Natural killer cell treated with Interleukin-12 subunit alpha and Interleukin-12 subunit beta and Interleukin-15 and Interleukin-18, amount 100 ng/mL, for 72 hours (primary cell): ENCODE results near the gene PLEKHM3. TPM values are rescaled to one million over a fixed set of nuclear protein-coding genes. Genes with fewer than 3 reads are reported as not detected.
"Not testable (repeated sequence)": the region's sequence is repeated elsewhere in the genome, so short reads cannot be mapped to it uniquely, and the experiment has no call there.

ENCODE experiments used
- ATAC-seq, 2 donors: fragments of 150-1000 bp; cut with Tn5 transposase in 1 of 2; sonication (Bioruptor Pico), chemical (Tn5 transposase) in 1 of 2; 2 replicates each; pipeline ENCODE4 v1.10.0; 2021
- DNase-seq: peaks from one replicate; pipeline ENCODE4 v3.0.0; 2022; ENCODE audit warnings: low spot score
- H3K27ac Mint-ChIP-seq, 2 donors: 1 replicate in 1 of 2; 2 replicates in 1 of 2; pipeline ENCODE4 v1.8.0; 2022; ENCODE audit warnings: mixed read lengths in 2 of 2, mild to moderate bottlenecking in 1 of 2, moderate library complexity in 1 of 2
- H3K27me3 Mint-ChIP-seq, 2 donors: 1 replicate in 1 of 2; 2 replicates in 1 of 2; pipeline ENCODE4 v1.8.0; 2022; ENCODE audit warnings: mixed read lengths in 2 of 2
- H3K36me3 Mint-ChIP-seq: one replicate; pipeline ENCODE4 v1.8.0; 2022; ENCODE audit warnings: mixed read lengths
- H3K4me1 Mint-ChIP-seq, 2 donors: 1 replicate in 1 of 2; 2 replicates in 1 of 2; pipeline ENCODE4 v1.8.0; 2022; ENCODE audit warnings: low read depth in 2 of 2, mixed read lengths in 2 of 2, mild to moderate bottlenecking in 1 of 2
- H3K4me3 Mint-ChIP-seq: one replicate; pipeline ENCODE4 v1.8.0; 2022; ENCODE audit warnings: mixed read lengths
- H3K9me3 Mint-ChIP-seq: 2 replicates; pipeline ENCODE4 v1.8.0; 2022; ENCODE audit warnings: mixed read lengths
- total RNA-seq, 2 donors: library from RNA; stranded (reverse); gene quantifications; one replicate each; pipeline ENCODE4 v1.2.3, GENCODE V29; 2022

Gene PLEKHM3
- total RNA-seq, 2 donors from 2014 or later, result 8.1 to 10.3 TPM

- no peaks in the 10 kb centered on the region for H3K36me3 Mint-ChIP-seq
- H3K4me1 Mint-ChIP-seq, result peaks cover 20 to 22% of the 10 kb centered on the region in 2 donors
- DNase-seq (no peak), ATAC-seq (no peak)
- H3K27ac Mint-ChIP-seq, result no peak overlapping the region
- no peaks in the 10 kb centered on the region for H3K9me3 Mint-ChIP-seq
- H3K27me3 Mint-ChIP-seq, result no peaks in the 10 kb centered on the region
- H3K4me3 Mint-ChIP-seq, result no peak overlapping the region
Observed at GRCh38 chr2:208020253-208020652, 5.1 kb downstream of the PLEKHM3 start.

GRCh38 chr2:208018124-208018712, 7.1 kb downstream of the PLEKHM3 start:
- H3K27me3 Mint-ChIP-seq, H3K36me3 Mint-ChIP-seq, H3K9me3 Mint-ChIP-seq, ATAC-seq, DNase-seq: not testable (repeated sequence)
- Mint-ChIP-seq H3K4me1 (peaks cover 15 to 20% of the 10 kb centered on the region in 2 donors), H3K27ac (peak overlapping the region in 1 of 2 donors; percentile 6), H3K4me3 (peak overlapping the region; percentile 0)

GRCh38 chr2:208017721-208018120, 7.6 kb downstream of the PLEKHM3 start:
- peak overlapping the region; percentile 0 for H3K4me3 Mint-ChIP-seq
- H3K27ac Mint-ChIP-seq, result peak overlapping the region in 1 of 2 donors; percentile 6
- H3K36me3 Mint-ChIP-seq, result no peaks in the 10 kb centered on the region
- H3K4me1 Mint-ChIP-seq, result peaks cover 15 to 24% of the 10 kb centered on the region in 2 donors
- H3K9me3 Mint-ChIP-seq, result no peaks in the 10 kb centered on the region
- H3K27me3 Mint-ChIP-seq, result no peaks in the 10 kb centered on the region
- ATAC-seq (no peak), DNase-seq (no peak)

GRCh38 chr2:208015475-208015874, 9.9 kb downstream of the PLEKHM3 start:
- no peaks in the 10 kb centered on the region for H3K36me3 Mint-ChIP-seq
- no peak for ATAC-seq
- H3K4me1 Mint-ChIP-seq, result peaks cover 15 to 24% of the 10 kb centered on the region in 2 donors

DNA sequence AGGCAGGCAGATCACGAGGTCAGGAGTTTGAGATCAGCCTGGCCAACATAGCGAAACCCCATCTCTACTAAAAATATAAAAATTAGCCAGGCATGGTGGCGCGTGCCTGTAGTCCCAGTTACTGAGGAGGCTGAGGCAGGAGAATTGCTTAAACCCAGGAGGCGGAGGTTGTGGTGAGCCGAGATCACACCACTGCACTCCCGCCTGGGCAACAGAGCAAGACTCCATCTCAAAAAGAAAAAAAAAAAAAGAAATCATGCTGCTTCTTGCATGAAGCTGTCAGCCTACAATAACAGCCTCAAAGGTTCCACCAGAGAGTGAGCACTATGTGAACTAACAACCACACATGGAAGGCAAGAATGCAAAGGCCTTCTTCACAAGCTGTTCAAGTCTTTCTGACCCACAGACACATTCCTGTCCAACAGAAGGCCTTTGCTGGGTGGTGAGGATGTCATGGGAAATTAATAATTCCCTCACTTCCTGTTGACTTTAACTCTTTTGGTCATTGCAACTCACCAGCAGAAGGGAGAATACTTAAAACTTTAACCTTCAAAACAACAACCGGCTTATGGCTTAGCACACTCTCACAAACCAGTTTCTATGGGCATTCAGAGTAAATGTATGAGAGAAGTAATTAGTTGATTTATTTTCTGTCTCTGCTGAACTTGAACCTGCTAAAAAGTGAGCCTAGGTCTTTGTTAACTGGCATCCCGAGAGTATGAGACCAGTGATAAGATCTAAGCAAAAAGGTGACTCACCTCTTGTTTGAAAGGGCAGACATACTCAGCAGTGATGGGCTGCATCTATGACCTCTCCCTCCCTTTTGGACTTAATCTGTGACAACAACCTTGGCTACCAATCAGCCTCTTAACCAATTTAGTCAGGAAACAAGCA, 11.8 kb downstream of the PLEKHM3 start:
- Mint-ChIP-seq H3K27ac (no peak overlapping the region), H3K27me3 (no peaks in the 10 kb centered on the region), H3K9me3 (no peaks in the 10 kb centered on the region), H3K36me3 (no peaks in the 10 kb centered on the region), H3K4me1 (peaks cover 21 to 26% of the 10 kb centered on the region in 2 donors), H3K4me3 (no peak overlapping the region)
- ATAC-seq, result no peak
- no peak for DNase-seq

More at GRCh38 chr2:208015475-208015874, 9.9 kb downstream of the PLEKHM3 start:
- no peak overlapping the region for H3K4me3 Mint-ChIP-seq
- no peak for DNase-seq
- no peaks in the 10 kb centered on the region for H3K27me3 Mint-ChIP-seq
- H3K9me3 Mint-ChIP-seq, result no peaks in the 10 kb centered on the region
- peak overlapping the region in 1 of 2 donors; percentile 38 for H3K27ac Mint-ChIP-seq

DNA sequence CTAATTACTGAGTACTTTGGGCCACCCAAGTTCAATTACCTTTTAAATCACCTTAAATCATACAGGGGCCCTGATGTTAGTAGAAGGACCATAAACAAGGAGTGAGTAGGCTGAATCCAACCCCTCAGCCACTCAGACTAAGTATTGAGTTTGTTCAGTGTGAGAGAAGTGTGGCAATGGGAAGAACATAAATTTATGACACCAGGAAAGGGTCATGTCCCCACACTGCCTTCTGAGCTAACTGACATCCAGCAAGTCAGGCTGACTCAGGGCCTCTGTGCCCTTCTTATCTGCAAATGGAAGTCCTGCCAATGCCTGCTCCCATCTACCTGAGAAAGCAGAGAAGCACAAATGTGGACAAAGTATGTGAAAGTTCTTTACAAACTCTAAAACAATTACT, 12.9 kb downstream of the PLEKHM3 start:
- Mint-ChIP-seq H3K4me3 (no peak overlapping the region), H3K36me3 (no peaks in the 10 kb centered on the region), H3K4me1 (peaks cover 10 to 18% of the 10 kb centered on the region in 2 donors), H3K9me3 (no peaks in the 10 kb centered on the region), H3K27ac (no peak overlapping the region), H3K27me3 (no peaks in the 10 kb centered on the region)
- ATAC-seq (no peak), DNase-seq (no peak)

DNA sequence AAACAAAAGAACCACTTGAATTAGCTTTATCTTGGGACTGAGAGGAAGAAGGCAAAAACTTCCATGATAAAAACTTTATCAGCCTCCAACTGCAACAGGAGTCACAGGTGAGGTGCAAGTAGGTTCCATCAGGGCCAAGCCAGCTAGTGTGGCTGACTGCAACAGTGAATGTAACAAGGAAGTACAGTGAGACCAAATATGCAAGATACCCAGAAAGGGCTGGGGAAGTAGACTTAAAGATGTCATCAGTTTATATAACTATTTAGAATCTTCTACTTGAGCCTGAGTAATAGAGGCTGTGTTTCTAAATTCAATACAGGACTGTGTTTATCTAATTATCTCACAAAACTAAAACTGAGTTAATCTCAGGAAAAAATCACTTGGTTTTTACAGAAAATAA, 14.8 kb downstream of the PLEKHM3 start:
- ATAC-seq (no peak), DNase-seq (no peak)
- Mint-ChIP-seq H3K4me3 (no peak overlapping the region), H3K27me3 (no peaks in the 10 kb centered on the region), H3K9me3 (no peaks in the 10 kb centered on the region), H3K36me3 (no peaks in the 10 kb centered on the region), H3K4me1 (peaks cover 13 to 25% of the 10 kb centered on the region in 2 donors), H3K27ac (no peak overlapping the region)

- H3K27ac Mint-ChIP-seq, result no peak overlapping the region
- no peak for DNase-seq
- peak in 1 of 2 donors; percentile 58 for ATAC-seq
- H3K27me3 Mint-ChIP-seq, result no peaks in the 10 kb centered on the region
- H3K9me3 Mint-ChIP-seq, result no peaks in the 10 kb centered on the region
- no peaks in the 10 kb centered on the region for H3K36me3 Mint-ChIP-seq
- H3K4me3 Mint-ChIP-seq, result no peak overlapping the region
- peaks cover 13 to 18% of the 10 kb centered on the region in 2 donors for H3K4me1 Mint-ChIP-seq
Observed at GRCh38 chr2:208006833-208007232, 18.5 kb downstream of the PLEKHM3 start.

- no peaks in the 10 kb centered on the region for H3K36me3 Mint-ChIP-seq
- H3K4me3 Mint-ChIP-seq, result no peak overlapping the region
- H3K27ac Mint-ChIP-seq, result no peak overlapping the region
- H3K27me3 Mint-ChIP-seq, result no peaks in the 10 kb centered on the region
- H3K4me1 Mint-ChIP-seq, result peaks cover 13 to 18% of the 10 kb centered on the region in 2 donors
- ATAC-seq, result no peak
- no peaks in the 10 kb centered on the region for H3K9me3 Mint-ChIP-seq
- DNase-seq, result no peak
Observed at GRCh38 chr2:208006337-208006736, 19.0 kb downstream of the PLEKHM3 start.

DNA sequence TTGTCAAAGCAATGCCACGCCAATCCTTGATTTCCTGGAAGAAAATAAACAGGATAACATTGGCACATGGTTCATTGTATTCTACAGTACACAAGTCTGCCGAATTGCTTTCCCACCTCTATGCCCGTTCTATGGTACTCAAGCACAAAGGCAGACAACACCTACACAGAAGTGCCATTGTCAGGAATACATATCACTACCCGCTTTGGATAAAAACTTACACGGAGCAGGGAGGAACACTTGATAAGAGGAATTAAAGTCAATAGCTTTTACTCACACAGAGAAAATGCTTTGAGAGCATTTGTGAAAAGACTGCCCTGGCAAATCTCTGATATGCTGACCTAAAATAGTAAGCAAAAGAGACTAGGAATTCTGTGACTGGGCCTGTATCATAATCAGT, 23.4 kb downstream of the PLEKHM3 start:
- Mint-ChIP-seq H3K36me3 (peaks cover 14% of the 10 kb centered on the region), H3K4me1 (peaks cover 4 to 10% of the 10 kb centered on the region in 2 donors), H3K27me3 (no peaks in the 10 kb centered on the region), H3K27ac (no peak overlapping the region), H3K4me3 (no peak overlapping the region), H3K9me3 (no peaks in the 10 kb centered on the region)
- ATAC-seq (no peak), DNase-seq (no peak)

DNA sequence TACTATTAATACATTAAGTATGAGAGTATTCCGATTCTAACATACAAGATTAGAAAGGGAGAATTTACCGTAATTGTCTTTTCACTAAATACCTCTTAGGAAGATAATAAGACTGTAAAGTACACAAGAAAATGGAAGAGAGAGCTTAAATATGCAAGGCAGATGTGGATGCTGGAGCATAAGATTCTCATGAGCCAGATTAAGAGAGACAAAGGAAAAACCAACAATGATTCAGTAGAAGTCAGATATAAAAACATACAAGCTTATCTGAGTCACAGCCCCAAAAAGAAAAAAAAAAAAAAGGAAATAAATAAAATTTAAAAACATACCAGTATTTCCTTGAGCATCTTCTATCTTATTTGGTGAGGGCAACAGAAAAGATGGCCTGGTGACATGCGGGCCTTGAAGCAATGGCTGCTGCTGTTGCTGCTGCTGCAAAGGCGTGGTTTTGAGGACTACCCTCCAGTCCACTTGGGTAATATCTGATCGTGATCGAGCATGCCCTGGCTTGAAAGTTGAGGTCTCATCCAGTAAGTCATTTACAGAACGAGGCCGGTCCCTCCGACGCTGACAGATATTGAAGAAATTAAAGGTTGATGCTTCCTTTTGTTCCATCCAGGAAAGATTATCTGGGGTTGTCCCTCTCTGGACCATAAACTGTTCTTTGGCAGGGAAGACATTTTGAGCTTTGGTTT, 24.5 kb downstream of the PLEKHM3 start:
- Mint-ChIP-seq H3K4me1 (peaks cover 9 to 11% of the 10 kb centered on the region in 2 donors), H3K27me3 (no peaks in the 10 kb centered on the region), H3K27ac (no peak overlapping the region), H3K4me3 (no peak overlapping the region), H3K36me3 (peaks cover 14% of the 10 kb centered on the region), H3K9me3 (no peaks in the 10 kb centered on the region)
- no peak for DNase-seq
- no peak for ATAC-seq

GRCh38 chr2:207996848-207997247, 28.5 kb downstream of the PLEKHM3 start:
- Mint-ChIP-seq H3K27ac (no peak overlapping the region), H3K4me1 (peaks cover 9 to 10% of the 10 kb centered on the region in 2 donors), H3K9me3 (no peaks in the 10 kb centered on the region), H3K27me3 (no peaks in the 10 kb centered on the region), H3K36me3 (peaks cover 14% of the 10 kb centered on the region), H3K4me3 (no peak overlapping the region)
- no peak for ATAC-seq
- DNase-seq, result no peak

DNA sequence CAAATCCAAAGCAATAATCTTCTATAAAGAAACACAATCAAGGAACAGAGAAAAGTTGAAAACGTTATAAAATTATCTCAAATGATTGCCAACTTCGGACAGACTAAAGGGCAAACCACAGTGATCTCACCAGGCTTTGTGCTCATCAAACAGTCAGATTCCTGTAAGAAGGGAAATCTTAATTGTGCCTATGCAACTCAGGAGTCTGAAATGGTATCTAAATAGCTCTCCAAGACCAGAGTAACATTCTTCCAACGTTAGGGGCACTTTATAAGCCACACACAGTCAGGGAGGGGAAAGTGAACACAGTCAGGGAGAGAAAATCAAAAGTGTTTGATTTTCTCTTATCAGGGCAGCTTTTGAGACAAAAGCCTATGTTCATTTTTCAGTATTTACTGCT, 29.4 kb downstream of the PLEKHM3 start:
- Mint-ChIP-seq H3K27me3 (no peaks in the 10 kb centered on the region), H3K4me1 (peaks cover 9 to 10% of the 10 kb centered on the region in 2 donors), H3K36me3 (peaks cover 14% of the 10 kb centered on the region), H3K27ac (no peak overlapping the region), H3K9me3 (no peaks in the 10 kb centered on the region), H3K4me3 (no peak overlapping the region)
- ATAC-seq (no peak), DNase-seq (no peak)
